ENCODE results near the gene MYRF. TPM values are rescaled to one million over a fixed set of nuclear protein-coding genes. Genes with fewer than 3 reads are reported as not detected.
A peak's percentile ranks its signal among the peaks of the same experiment; 100 is the strongest.

Gene MYRF
- total and polyA plus RNA-seq, 2 of the 13 experiments (the other 11 are each of a cell fraction or from before 2014, with no cell fraction given), result 10.2 to 25.9 TPM

- TF ChIP-seq ZBTB37 (CRISPR knock-in tag; IDR thresholded peaks at IDR 0.05) (no peak), RARA (CRISPR knock-in tag; IDR thresholded peaks at IDR 0.05) (no peak; the same call in 1 of the 2 replicates), KMT2A (CRISPR knock-in tag; IDR thresholded peaks at IDR 0.05) (peak; percentile 87), PHF20 (CRISPR knock-in tag; IDR thresholded peaks at IDR 0.05) (peak; percentile 90), NAIF1 (CRISPR knock-in tag; IDR thresholded peaks at IDR 0.05; ENCODE audit: borderline replicate concordance) (peak; percentile 75), ZNF253 (CRISPR knock-in tag; IDR thresholded peaks at IDR 0.05; ENCODE audit: borderline replicate concordance) (no peak), ZNF713 (CRISPR knock-in tag; IDR thresholded peaks at IDR 0.05) (no peak), ZNF709 (CRISPR knock-in tag; IDR thresholded peaks at IDR 0.05) (peak; percentile 83), ZNF883 (CRISPR knock-in tag; IDR thresholded peaks at IDR 0.05; ENCODE audit: not compliant biosample characterization) (peak; percentile 57), TRIM22 (IDR thresholded peaks at IDR 0.05) (no peak), ATM (IDR thresholded peaks at IDR 0.05; ENCODE audit: borderline replicate concordance) (no peak), HMGA1 (CRISPR knock-in tag; conservative IDR thresholded peaks at IDR 0.05) (no peak), ZNF329 (CRISPR knock-in tag; IDR thresholded peaks at IDR 0.05; ENCODE audit: low read depth) (no peak; the same call in 1 of the 2 replicates), DBP (CRISPR knock-in tag; IDR thresholded peaks at IDR 0.05; ENCODE audit: not compliant biosample characterization) (no peak), ZNF441 (CRISPR knock-in tag; IDR thresholded peaks at IDR 0.05; ENCODE audit: borderline replicate concordance) (no peak), ZNF775 (CRISPR knock-in tag; IDR thresholded peaks at IDR 0.05; ENCODE audit: borderline replicate concordance) (no peak; the same call in 1 of the 2 replicates), RFXAP (CRISPR knock-in tag; IDR thresholded peaks at IDR 0.05; ENCODE audit: borderline replicate concordance) (peak; percentile 64; the same call in 1 of the 2 replicates), PHF5A (CRISPR knock-in tag; IDR thresholded peaks at IDR 0.05; ENCODE audit: low read depth, unreplicated experiment) (no peak), ZNF432 (CRISPR knock-in tag; IDR thresholded peaks at IDR 0.05; ENCODE audit: borderline replicate concordance) (no peak), BCL6 (CRISPR knock-in tag; IDR thresholded peaks at IDR 0.05) (no peak; the same call in 1 of the 2 replicates), CEBPZ (IDR thresholded peaks at IDR 0.05; ENCODE audit: low read length) (no peak), HDAC6 (IDR thresholded peaks at IDR 0.05; ENCODE audit: low read depth, low read length) (no peak)
Measured at GRCh38 chr11:61792310-61793082, 40.1 kb downstream of the MYRF start, which contains the start of the genes FEN1 and TMEM258 (continued).

Measured in HepG2 (cell line).